AML-193 (cell line): Measurements from ENCODE around the gene COX6A1.
"Not testable (repeated sequence)": the region's sequence is repeated elsewhere in the genome, so short reads cannot be mapped to it uniquely, and the experiment has no call there.

ENCODE experiments used
- DNase-seq, 2 experiments: peaks; one replicate each; lab custom pipeline; 2025; lab: John Stamatoyannopoulos, UW

Gene COX6A1

DNA sequence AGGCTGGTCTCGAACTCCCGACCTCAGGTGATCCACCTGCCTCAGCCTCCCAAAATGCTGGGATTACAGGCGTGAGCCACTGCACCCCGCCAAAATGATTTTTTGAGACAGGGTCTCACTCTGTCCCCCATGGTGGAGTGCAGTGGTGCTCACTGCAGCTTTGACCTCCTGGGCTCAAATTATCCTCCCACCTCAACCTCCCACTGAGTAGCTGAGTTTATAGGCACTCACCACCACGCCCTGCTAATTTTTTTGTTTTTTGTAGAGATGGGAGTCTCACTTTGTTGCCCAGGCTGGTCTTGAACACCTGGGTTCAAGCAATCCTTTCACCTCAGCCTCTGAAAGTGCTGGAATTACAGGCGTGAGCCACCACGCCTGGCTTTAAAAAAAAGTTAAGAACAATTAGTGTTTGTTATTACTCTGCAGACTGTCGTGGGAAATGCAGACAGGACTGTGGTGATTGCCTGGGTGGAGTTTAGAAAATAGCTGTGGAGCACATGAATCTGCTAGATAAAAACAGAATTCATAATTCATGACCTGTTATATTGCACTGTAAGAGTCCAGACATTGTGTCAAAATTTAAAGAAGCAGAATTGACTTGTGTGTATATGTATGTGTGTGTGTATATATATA, 9.2 kb upstream of the COX6A1 start:
- DNase-seq, result no peak

DNA sequence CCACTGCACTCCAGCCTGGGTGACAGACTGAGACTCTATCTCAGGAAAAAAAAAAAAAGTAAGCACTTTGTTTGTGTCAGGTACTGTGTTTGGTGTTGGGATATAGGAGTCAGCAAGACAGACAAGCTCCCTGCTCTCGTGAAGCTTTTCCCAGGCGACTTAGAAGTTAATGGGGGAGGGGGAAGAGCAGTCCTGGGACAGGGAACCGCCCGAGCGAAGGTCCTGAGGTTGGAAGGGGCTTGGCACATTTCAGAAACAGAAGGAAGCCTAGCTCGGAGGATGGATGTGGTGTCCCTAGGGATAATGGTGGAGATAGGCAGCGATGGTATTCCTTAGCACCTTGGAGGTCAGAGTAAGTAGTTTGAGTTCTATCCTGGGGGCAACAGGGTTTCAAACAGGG, 8.5 kb upstream of the COX6A1 start:
- no peak for DNase-seq

DNA sequence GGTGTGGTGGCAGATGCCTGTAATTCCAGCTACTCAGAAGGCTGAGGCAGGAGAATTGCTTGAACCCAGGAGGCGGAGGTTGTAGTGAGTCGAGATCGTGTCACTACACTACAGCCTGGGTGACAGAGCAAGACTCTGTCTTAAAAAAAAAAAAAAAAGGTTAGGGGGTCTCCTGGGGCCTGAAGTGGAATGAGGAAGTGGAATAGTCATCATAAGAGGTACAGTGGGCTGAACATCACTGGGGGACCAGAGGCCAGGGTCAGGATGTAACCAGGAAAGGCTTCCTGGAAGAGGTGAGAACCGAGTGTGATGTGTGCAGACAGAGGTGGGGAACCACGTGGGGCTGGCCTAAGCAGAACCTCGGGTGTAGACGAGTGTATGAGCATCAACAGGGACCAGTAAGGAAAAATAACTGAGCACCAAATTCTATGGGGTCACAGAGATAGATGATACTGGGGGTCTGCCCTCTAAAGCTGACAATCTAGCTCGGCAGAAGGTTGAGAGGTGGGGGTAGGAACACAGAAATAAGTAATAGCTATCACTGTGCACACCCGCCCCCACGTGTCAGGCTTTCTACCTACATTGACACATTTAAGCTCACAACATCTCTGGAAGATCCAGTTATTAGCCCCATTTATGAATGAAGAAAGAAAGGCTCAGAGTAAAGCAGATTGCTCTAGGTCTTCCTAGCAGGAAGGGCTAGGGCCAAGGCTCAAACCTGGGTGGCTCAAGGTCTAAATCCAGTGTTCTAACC, 5.0 kb upstream of the COX6A1 start:
- DNase-seq, result no peak

DNA sequence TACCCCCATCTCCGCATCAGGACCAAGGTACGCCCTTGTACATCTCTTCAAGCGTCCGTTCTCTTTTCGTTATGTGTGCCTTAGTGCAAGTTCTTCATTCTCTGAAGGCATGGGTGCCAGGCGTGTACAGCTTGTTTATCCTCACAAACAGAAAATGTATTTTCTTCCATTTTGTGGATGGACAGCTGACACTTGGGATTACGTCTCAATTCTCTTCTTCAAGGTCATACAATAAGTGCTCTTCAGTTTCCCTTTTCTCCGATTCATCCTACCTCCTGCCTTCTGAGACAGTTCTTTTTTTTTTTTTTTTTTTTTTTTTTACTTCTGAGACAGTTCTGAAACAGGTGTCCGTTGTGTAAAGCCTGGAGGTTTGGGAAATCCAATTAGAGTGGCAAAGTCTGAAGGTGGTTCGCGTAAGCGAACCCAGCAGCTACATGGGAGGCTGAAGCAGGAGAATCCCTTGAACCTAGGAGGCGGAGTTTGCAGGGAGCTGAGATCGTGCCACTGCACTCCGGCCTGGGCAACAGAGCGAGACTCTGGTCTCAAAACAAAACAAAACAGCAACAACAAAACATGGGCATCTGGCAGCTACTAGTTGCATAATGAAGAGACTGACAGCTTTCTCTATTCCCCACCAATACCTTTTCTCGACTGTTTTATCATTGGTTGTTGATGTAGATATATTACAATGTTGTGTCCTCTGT, 734 bp downstream of the COX6A1 start:
- no peak for DNase-seq

DNA sequence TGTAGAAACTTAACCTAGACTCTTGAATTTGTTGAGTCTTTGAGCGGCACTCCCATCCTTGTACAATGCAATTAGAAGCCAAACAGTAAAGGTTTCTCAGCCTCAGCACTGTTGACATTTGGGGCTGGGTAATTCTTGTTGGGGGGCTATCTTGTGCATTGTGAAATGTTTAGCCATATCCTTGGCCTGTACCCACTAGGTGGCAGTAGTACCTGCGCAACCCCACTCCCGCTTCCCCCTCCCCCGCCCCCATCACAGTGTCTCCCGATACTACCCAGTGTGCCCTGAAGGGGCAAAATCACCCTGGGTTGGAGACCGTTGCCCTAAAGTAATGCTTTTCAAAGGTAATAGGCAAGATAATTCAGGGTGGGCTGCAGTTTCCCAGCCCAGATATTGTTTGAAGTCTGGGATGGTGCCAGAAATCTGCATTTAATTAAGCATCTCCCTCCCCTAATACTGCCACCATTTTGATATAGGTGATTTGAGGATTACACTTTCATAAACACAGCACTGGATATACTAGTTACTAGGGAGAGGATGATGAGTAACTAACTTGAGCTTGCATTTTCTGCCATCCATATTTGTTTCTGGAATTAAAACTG, 1.8 kb downstream of the COX6A1 start:
- peak; percentile 44 to 63 for DNase-seq

DNA sequence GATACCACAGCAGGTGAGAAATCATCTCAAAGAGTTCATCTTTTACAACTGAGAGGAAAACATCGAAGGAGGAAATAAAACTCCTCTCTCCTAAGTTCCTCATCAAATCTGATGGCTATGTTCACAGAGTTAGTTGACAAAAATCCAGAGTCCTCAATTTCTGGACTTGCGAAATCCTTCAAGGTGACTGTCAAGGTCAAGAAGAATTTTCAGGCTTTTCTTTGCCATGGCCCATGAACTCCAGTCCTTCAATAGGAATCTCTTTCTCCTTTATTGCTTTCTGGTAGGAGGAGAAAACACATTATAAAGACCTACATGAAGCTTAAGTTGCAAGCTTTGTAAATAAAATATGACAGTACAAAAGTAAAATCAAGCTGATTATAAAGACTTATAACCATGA, 6.8 kb downstream of the COX6A1 start:
- DNase-seq, result no peak

DNA sequence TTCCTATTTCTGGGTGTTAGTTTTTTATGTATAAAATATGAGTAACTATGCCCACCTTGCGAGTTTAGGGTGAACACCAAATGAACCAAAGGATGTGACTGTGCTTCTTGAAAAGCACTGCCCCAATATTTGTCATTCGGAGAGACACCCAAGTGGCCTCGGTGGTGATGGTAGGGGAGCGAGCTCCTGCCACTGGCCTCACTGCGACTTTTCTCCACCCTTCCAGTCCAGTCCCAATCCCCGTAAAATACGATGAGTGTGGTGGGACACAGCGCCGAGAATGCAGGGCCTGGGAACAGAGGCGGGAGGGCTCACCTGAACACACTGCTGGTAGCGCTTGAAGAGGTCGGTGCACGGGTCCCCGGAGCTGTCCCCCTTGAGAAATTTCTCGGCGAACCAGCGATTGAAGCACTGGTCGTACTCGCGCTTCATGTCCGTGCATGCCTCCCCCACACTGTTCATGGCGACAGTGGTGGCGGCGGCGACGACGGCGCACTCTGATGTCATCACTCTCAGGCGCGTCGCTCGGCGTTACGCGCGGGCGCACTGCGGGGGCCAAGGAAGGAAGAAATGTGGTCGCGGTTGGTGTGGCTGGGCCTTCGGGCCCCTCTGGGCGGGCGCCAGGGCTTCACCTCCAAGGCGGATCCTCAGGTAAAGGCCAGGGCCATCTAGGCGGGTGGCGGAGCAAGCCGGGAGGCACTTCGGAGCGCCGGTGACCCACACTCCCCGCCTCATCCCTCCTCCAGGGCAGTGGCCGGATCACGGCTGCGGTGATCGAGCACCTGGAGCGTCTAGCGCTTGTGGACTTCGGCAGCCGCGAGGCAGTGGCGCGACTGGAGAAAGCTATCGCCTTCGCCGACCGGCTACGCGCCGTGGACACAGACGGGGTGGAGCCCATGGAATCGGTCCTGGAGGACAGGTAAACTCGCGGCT, 8.3 kb downstream of the COX6A1 start, which contains the start of the genes GATC and TRIAP1:
GATC (plus strand) TSS at position 534 of the 933 bp plus-strand sequence; CDS start at position 571, 37 bp downstream.
TRIAP1 (minus strand) TSS at position 474 of the 933 bp plus-strand sequence; CDS start at position 462, 12 bp downstream.
- peak; percentile 52 to 67 for DNase-seq

DNA sequence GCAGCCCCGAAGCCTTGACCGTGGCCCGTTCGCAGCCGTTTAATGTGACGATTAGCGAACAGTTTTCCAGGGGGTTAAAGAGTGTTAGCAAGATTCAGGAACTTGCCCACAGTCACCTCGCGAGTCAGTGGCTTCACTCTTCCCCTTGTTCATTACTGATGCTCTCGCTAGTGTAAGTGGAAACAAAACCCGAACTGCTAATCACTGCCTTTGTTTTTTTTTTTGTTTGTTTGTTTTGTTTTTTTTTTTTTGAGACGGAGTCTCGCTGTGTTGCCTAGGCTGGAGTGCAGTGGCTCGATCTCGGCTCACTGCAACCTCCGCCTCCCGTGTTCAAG, 8.9 kb downstream of the COX6A1 start:
- DNase-seq, result not testable (repeated sequence)

DNA sequence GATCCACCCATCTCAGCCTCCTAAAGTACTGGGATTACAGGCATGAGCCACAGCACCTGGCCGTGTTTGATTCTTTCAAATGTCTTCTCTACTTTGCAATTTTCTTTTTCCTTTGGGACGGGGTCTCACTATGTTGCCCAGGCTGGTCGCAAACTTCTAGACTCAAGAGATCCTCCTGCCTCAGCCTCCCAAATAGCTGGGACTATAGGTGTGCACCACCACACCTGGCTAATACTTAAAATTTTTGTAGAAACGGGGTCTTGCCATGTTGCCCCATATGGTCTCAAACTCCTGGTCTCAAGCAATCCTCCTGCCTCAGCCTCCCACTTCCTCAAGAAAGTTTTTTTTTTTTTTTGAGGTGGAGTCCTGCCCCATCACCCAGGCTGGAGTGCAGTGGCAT, 10.1 kb downstream of the COX6A1 start:
- no peak for DNase-seq

DNA sequence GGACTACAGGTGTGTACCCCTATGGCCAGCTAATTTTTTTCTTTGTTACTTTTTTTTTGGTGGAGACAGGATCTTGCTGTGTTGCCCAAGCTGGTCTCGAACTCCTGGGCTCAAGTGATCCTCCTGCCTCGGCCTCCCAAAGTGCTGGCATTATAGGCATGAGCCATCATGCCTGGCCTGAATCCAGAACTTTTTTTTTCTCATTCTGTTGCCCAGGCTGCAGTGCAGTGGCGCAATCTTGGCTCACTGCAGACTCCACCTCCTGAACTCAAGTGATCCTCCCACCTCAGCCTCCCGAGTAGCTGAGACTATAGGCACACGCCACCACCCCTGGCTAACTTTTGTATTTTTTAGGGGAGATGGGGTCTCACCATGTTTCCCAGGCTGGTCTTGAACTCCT, 14.6 kb downstream of the COX6A1 start:
- DNase-seq, result peak; percentile 4 to 7

DNA sequence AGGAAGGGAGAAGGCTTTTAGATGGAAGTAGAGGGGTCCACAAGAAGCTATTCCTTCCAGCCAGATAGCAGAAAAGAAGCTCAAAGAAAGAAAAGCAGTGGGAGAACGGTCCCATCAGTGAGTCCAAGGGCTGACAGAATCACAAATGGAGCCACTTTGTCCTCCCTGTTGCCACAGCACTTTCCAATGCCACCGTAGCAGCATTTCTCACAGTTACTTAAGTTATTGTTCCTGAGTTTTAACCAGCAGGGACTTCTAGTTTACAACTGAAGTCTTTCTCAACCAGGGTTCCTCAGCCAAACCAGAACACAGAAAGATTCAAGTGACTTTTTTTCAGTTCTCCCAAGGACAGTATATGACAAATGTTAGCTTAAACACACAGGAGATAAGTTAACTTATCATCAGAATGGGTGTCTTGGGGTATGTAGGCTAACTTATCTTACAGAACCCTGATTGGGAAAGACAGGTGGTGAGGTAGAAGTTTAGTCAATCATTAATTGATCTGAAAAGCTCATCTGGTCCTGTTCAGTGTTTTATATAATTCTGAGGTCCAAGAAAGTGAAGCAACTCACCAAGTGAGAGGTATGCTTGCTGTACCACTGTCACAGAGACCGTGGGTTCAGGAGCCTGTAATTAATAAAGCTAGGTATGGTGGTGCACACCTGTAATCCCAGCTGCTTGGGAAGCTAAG, 15.3 kb downstream of the COX6A1 start:
- DNase-seq, result no peak

DNA sequence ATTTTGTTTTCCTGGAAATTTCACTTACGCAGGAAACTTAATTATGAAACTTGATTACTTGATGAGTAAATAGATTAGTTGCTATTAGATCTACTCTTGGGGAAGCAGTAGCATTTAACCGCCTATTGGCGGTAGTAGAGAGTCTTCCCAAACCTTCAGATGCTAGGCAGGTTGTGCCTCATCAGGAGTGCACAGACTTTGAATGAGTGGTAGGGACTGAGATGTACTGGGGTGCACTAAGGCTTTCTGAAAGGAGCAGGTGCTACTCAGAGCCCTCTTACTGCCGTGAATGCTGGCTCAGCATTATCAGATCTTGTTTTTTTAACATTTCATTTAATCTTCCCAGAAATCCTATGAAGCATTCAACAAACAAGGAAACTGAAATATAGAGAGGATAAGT, 16.1 kb downstream of the COX6A1 start:
- DNase-seq, result peak; percentile 63 to 77

DNA sequence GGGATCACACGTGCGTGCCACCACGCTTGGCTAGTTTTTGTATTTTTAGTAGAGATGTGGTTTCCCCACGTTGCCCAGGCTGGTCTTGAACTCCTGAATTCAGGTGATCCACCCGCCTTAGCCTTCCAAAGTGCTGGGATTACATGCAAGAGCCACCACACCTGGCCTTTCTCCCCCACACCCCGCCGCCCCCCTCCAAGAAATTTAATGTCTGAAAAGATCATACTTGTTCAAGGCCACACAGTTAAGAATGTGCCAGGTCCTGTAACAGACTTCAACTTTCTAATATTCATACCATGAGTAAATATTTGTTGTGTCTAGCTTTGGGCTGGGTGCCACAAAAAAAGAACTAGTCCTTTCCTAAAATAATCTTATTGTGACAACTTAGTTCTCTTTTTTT, 17.4 kb downstream of the COX6A1 start:
- DNase-seq, result no peak

DNA sequence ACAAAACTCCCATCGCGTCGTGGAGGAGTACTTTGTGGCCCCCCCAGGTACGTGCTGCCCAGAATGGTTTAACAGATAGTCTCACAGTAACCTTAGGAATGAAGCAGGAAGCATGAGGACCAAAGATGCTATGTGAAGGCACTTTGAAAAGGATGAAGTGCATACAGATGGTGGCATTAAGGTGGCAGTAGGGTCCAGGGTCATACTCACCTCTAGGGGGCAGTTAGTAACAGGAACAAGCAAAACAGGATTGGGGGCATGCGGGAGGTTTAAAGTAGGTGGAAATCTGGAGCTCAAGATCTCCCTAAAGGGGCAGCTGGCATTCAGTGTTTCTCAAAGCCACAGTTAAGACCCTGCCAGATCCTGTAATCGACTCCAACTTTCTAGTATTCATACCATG, 19.2 kb downstream of the COX6A1 start:
- DNase-seq, result peak; percentile 9 to 13

DNA sequence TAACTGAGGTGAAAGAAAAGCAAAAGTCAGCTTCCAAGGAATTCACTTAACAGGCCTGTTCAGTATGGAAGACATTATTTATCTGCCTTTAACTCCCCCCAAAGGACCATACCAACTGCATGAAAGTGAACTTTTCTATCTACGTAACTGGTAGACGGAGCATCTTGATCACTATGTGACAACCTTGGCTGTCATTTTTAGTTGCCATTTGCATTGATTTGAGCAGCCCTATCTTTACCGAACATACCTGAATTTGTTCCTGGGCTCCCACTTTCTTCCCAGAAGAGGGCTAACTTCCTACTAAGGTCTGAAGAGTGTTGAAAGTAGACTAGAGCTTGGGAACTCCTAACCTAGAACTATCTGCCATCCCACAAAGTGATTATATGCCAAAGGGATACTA, 22.2 kb downstream of the COX6A1 start:
- DNase-seq, result no peak

DNA sequence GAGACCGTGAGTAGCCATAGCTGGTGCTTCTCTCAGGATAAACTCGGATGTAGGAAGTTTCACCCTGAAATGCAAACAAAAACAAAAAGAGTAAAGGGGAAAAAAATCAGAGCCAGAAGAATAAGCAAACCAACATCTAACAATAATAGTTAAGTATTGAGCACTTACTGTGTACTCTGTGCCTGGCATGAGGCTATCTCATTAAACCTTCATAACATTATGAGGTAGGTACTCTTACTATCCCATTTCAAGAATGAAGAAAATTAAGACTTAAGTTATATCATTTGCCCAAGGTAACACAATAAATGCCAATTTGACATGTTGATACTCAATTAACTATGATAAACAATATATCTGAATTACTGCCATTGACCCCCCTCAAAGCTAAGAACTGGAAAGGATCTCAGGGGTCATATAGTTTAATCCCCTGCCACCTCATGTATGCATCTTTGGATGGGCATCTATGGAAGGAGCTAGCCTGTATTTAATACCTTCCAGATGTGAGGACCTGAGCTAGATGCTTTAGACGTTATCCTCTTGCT, 24.3 kb downstream of the COX6A1 start:
- no peak for DNase-seq

DNA sequence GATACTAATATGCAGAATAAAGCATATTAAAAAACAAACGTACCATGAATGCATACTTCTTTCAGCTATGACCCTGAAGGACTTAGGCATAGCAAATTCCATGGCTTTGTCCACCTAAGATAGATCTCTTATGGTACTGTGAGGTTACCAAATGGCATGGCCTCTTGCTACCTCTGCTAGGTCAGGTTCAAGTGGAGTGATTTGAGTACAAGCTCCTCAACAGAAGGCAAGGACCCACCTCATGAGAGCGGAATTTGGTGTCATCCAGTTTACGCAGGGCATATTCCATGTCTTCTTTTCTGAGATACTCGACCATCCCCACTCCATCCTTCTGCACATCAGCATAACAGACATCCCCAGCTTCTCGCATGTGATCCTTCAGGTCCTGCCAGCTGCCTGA, 25.8 kb downstream of the COX6A1 start:
- no peak for DNase-seq

DNA sequence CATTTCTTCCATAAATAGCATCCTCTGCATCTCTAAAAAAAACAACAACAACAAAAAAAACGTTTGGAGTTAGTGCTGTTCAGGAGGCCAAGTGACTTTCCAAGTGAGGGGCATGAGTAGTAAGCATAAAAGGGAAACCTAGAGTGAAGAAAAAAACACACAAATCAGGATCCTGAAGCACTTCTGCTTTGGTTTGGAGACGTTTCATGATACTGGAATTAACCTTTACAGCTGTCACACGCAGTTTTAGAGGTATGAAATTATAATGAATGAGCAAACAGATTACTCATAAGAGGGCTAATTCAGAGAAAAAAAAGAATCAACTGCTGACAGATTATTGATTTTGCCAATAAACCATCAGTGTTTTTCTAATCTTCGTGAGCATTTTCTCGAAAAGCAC, 27.8 kb downstream of the COX6A1 start:
- no peak for DNase-seq

DNA sequence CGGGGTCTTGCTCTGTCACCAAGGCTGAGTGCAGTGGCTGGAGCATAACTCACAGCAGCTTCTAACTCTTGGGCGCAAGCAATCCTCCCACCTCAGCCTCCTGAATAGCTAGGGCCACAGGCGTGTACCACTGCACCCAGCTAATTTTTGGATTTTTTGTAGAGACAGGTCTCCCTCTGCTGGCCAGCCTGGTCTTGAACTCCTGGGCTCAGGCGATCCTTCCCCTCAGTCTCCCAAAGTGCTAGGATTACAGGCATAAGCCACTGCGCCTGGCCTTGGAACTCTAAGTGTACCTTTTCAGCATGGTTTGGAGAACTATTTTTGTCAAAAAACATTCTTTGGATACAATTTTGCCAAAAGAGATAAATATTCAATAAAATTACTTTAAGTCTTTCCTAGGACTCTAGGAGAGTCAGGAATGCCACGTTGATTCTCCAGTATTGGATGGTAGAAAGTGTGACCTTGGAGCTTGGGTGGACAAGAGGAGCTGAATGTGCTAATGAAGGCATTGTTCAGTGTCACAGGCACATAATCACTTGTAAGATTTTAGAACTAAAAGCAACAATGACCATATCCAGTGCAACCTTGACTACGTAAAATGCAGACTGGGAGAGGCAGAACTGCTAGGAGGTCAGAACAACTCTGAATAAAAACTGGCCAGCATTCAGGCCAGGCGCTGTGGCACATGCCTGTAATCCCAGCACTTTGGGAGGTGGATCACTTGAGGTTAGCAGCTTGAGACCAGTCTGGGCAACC, 28.8 kb downstream of the COX6A1 start:
- peak; percentile 53 to 55 for DNase-seq

DNA sequence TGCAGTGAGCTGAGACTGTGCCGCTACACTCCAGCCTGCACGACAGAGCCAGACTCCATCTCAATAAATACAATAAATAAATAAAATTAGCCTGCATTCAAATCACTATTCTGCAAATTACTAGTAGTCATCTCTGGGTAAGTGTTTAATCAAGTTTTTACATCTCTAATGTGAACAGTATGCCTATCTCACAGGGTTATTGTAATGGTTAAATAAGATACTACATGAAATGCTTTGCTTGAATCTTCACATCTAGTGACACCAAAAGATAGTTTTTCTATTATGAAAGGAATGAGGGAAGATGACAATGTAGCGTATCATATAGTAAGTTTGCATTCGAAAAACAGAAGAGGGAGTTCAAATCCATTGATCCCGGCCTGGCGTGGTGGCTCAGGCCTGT, 29.5 kb downstream of the COX6A1 start:
- DNase-seq, result no peak
